ENCODE data around the gene FMN2.

FMN2 gene

GRCh38 chr1:240487493-240487892, 395.8 kb downstream of the FMN2 start:
- H3K36me3 Mint-ChIP-seq = no peaks in the 10 kb centered on the region
- no peaks in the 10 kb centered on the region for H3K9me3 Mint-ChIP-seq

DNA sequence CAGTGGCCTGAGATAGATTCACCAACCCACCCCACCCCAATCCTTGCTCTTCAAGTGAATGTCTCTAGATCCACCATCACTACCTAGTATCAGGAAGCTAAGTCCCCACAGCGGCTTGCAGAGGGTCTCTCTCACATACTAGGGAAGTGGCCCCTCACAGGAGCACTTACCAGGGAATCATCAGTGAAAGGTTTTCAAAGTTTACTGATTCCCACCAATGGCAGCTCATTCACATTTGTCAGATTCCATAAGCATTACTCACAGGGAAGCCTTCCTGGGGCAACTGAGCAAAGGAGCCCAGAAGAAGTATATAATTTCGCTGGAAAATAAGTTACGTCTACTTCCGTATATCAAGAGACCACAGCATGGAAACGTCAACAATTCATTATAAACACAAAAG, 399.5 kb downstream of the FMN2 start:
- no peak overlapping the region for H3K4me3 Mint-ChIP-seq
- H3K4me1 Mint-ChIP-seq = no peaks in the 10 kb centered on the region
- H3K27me3 Mint-ChIP-seq = peaks cover 8% of the 10 kb centered on the region
- no peak overlapping the region for H3K27ac Mint-ChIP-seq
- H3K36me3 Mint-ChIP-seq = no peaks in the 10 kb centered on the region
- H3K9me3 Mint-ChIP-seq = no peaks in the 10 kb centered on the region

More at GRCh38 chr1:240487493-240487892, 395.8 kb downstream of the FMN2 start:
- H3K4me1 Mint-ChIP-seq = no peaks in the 10 kb centered on the region
- H3K4me3 Mint-ChIP-seq = no peak overlapping the region
- H3K27me3 Mint-ChIP-seq = peaks cover 8% of the 10 kb centered on the region
- H3K27ac Mint-ChIP-seq = no peak overlapping the region

GRCh38 chr1:240491796-240492195, 400.1 kb downstream of the FMN2 start:
- Mint-ChIP-seq H3K4me1 (no peaks in the 10 kb centered on the region), H3K9me3 (no peaks in the 10 kb centered on the region), H3K4me3 (no peak overlapping the region), H3K27me3 (peaks cover 8% of the 10 kb centered on the region), H3K27ac (no peak overlapping the region), H3K36me3 (no peaks in the 10 kb centered on the region)

DNA sequence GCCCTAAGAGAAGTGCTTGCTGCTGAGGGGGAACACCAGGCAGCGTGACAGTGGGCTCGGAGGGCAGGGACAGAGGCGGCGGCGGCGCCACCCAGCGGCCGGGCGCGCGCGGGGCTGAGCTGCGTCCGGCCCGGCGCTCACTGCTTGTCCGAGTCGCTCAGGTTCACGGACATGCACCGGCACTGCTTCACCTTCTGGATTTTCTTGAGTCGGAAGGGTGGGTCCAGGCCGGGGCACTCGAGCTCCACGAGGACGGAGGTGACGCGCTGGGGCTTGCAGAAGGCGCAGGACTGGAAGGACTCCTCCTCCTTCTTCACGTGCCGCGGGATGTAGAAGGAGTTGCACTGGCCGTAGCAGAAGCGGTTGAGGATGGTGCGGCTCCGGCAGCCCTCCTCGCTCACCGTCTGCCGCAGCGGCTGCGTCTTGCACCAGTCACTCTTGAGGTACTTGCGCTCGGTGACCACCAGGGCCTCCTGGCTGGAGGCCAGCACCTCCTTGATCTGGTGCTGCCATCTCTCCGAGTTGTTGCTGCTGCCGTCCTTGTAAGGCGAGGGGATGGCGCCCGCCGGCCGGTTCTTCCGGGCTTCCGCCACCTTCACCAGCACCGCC, 401.3 kb downstream of the FMN2 start:
- no peaks in the 10 kb centered on the region for H3K4me1 Mint-ChIP-seq
- no peaks in the 10 kb centered on the region for H3K36me3 Mint-ChIP-seq
- peaks cover 8% of the 10 kb centered on the region for H3K27me3 Mint-ChIP-seq
- no peak overlapping the region for H3K4me3 Mint-ChIP-seq
- no peak overlapping the region for H3K27ac Mint-ChIP-seq
- H3K9me3 Mint-ChIP-seq = no peaks in the 10 kb centered on the region

DNA sequence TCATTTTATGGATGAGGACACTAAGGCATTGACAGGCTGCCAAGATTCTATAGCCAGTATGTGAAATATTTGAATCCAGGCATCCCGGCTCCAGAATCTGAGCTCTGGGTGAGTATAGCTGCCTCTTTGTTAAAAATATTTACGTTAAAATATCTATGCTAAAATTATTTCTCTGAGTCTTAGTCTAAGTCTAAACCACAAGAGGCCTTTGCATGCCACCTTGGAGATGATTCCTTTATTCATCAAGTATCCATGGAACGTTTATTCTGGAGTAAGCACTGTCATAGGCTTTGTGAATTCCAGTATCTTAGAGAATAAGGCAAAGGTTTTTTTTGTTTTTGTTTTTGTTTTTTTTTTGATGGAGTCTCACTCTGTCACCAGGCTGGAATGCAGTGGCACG, 403.9 kb downstream of the FMN2 start:
- Mint-ChIP-seq H3K27ac (no peak overlapping the region), H3K27me3 (peaks cover 7% of the 10 kb centered on the region), H3K36me3 (no peaks in the 10 kb centered on the region), H3K4me1 (no peaks in the 10 kb centered on the region), H3K9me3 (no peaks in the 10 kb centered on the region), H3K4me3 (no peak overlapping the region)

- H3K27ac Mint-ChIP-seq = no peak overlapping the region
- H3K4me1 Mint-ChIP-seq = no peaks in the 10 kb centered on the region
- H3K36me3 Mint-ChIP-seq = no peaks in the 10 kb centered on the region
- no peaks in the 10 kb centered on the region for H3K27me3 Mint-ChIP-seq
- H3K4me3 Mint-ChIP-seq = no peak overlapping the region
- no peaks in the 10 kb centered on the region for H3K9me3 Mint-ChIP-seq
Measured at GRCh38 chr1:240496356-240496755, 404.7 kb downstream of the FMN2 start.

GRCh38 chr1:240496941-240497340, 405.3 kb downstream of the FMN2 start:
- no peaks in the 10 kb centered on the region for H3K4me1 Mint-ChIP-seq
- no peaks in the 10 kb centered on the region for H3K36me3 Mint-ChIP-seq
- no peak overlapping the region for H3K27ac Mint-ChIP-seq
- no peaks in the 10 kb centered on the region for H3K9me3 Mint-ChIP-seq
- H3K4me3 Mint-ChIP-seq = no peak overlapping the region
- no peaks in the 10 kb centered on the region for H3K27me3 Mint-ChIP-seq

DNA sequence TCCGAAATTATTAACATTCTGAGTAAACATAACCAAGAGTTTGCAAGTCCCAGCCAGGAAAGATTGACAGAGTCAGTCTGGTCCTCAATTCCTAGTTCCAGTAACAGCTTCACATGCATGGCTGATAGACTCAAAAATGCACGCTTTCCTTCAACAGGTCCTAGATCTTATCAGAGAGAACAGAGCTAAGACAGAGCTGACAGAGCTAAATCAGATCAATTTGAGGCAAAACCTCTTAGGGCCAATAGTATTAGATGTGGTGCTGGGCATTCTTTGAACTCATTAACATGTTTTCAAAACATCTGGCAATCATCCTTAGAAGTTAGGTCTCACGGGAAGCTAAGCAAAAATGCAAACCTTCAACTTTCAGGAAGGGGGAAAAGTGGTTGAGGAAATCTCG, 406.2 kb downstream of the FMN2 start:
- no peaks in the 10 kb centered on the region for H3K27me3 Mint-ChIP-seq
- H3K36me3 Mint-ChIP-seq = no peaks in the 10 kb centered on the region
- no peak overlapping the region for H3K27ac Mint-ChIP-seq
- H3K9me3 Mint-ChIP-seq = no peaks in the 10 kb centered on the region
- no peaks in the 10 kb centered on the region for H3K4me1 Mint-ChIP-seq
- no peak overlapping the region for H3K4me3 Mint-ChIP-seq

DNA sequence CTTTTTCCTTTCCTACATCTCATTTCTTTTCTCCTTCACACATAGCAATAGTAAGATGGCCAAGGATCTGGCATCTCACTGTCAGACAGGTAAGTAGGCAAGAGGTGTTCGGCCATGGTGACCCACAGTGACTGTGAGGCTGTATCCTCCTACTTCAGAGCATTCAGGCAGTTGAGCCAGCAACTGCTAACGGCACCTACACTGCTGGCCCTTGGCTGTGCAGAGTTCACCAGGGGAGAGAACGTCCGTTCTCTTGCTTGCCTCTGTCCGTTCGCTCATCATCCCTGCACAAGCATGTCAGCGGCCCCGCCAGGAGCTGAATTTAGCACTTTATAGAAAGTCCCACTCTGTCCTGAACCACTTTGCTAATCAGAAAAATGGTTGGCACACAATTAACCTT, 406.7 kb downstream of the FMN2 start:
- H3K9me3 Mint-ChIP-seq = no peaks in the 10 kb centered on the region
- H3K4me3 Mint-ChIP-seq = no peak overlapping the region
- no peaks in the 10 kb centered on the region for H3K36me3 Mint-ChIP-seq
- no peak overlapping the region for H3K27ac Mint-ChIP-seq
- H3K4me1 Mint-ChIP-seq = no peaks in the 10 kb centered on the region
- H3K27me3 Mint-ChIP-seq = no peaks in the 10 kb centered on the region

- H3K27me3 Mint-ChIP-seq = no peaks in the 10 kb centered on the region
- H3K9me3 Mint-ChIP-seq = no peaks in the 10 kb centered on the region
- H3K4me3 Mint-ChIP-seq = no peak overlapping the region
- no peaks in the 10 kb centered on the region for H3K4me1 Mint-ChIP-seq
- H3K27ac Mint-ChIP-seq = no peak overlapping the region
- no peaks in the 10 kb centered on the region for H3K36me3 Mint-ChIP-seq
Measured at GRCh38 chr1:240499012-240499411, 407.3 kb downstream of the FMN2 start.

- no peaks in the 10 kb centered on the region for H3K36me3 Mint-ChIP-seq
- H3K4me3 Mint-ChIP-seq = no peak overlapping the region
- no peak overlapping the region for H3K27ac Mint-ChIP-seq
- no peaks in the 10 kb centered on the region for H3K27me3 Mint-ChIP-seq
- H3K4me1 Mint-ChIP-seq = no peaks in the 10 kb centered on the region
- no peaks in the 10 kb centered on the region for H3K9me3 Mint-ChIP-seq
Measured at GRCh38 chr1:240500647-240501046, 409.0 kb downstream of the FMN2 start.

DNA sequence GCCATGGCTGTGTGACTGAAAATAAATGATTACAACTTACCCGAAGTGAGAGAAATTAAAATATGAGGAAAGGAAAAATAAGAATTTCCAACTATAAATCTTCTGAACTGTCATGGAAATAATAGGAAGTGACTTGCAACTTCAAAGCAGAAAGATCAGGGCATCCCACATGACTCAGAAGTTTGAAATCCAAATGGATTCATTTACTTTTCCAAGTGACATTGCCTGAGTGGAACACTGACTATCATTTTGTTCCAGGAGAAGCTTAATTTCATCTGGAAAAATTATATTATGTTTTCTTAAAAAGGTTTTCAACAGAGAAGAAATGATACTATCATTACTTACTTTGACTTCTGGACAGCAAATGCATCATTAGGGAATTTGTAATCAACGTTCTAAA, 409.4 kb downstream of the FMN2 start:
- H3K27ac Mint-ChIP-seq = no peak overlapping the region
- no peaks in the 10 kb centered on the region for H3K27me3 Mint-ChIP-seq
- no peaks in the 10 kb centered on the region for H3K9me3 Mint-ChIP-seq
- no peaks in the 10 kb centered on the region for H3K36me3 Mint-ChIP-seq
- no peak overlapping the region for H3K4me3 Mint-ChIP-seq
- H3K4me1 Mint-ChIP-seq = no peaks in the 10 kb centered on the region

DNA sequence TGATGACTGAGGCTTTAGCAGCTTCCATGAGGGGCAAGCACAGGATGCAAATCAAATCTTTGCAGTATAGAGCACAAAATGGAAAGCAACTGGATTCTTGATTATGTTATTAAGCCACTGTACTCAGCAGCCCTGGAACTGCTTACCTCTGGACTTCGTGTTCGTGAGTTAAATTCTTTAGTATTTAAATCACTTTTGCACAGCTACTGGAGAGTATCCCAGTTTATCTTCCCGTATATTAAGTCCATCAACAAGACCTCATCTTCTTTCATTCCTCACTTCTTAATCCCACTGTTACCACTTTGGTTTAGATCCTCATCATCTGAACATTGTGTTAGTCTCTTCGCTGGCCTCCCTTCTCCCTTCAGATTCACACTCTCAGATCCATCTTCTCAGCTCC, 411.4 kb downstream of the FMN2 start:
- Mint-ChIP-seq H3K27me3 (peaks cover 2% of the 10 kb centered on the region), H3K9me3 (no peaks in the 10 kb centered on the region), H3K4me1 (no peaks in the 10 kb centered on the region), H3K27ac (no peak overlapping the region), H3K36me3 (no peaks in the 10 kb centered on the region), H3K4me3 (no peak overlapping the region)

DNA sequence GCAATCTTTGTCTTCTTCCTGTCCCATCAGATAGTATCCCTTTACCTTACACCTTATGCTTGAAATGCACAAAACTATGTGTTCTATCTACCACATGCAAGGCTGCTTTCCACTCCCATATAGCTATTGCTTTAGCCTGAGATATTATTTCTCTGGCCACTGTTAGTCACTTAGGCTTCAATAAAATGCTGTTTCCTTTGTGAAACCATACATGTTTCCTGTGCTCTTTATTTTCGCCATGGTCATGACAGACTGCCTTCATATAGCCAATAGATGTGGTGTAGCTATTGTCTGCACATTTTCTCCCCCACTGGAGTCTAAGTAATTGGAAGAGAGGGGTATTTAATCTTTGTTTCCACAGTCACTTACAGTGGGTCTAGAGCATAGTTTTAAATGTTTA, 411.9 kb downstream of the FMN2 start:
- Mint-ChIP-seq H3K27ac (no peak overlapping the region), H3K27me3 (peaks cover 3% of the 10 kb centered on the region), H3K9me3 (no peaks in the 10 kb centered on the region), H3K4me1 (no peaks in the 10 kb centered on the region), H3K4me3 (no peak overlapping the region), H3K36me3 (no peaks in the 10 kb centered on the region)

GRCh38 chr1:240506176-240506575, 414.5 kb downstream of the FMN2 start:
- H3K4me3 Mint-ChIP-seq = no peak overlapping the region
- no peaks in the 10 kb centered on the region for H3K4me1 Mint-ChIP-seq
- no peaks in the 10 kb centered on the region for H3K9me3 Mint-ChIP-seq
- no peaks in the 10 kb centered on the region for H3K36me3 Mint-ChIP-seq
- peaks cover 3% of the 10 kb centered on the region for H3K27me3 Mint-ChIP-seq
- H3K27ac Mint-ChIP-seq = no peak overlapping the region

DNA sequence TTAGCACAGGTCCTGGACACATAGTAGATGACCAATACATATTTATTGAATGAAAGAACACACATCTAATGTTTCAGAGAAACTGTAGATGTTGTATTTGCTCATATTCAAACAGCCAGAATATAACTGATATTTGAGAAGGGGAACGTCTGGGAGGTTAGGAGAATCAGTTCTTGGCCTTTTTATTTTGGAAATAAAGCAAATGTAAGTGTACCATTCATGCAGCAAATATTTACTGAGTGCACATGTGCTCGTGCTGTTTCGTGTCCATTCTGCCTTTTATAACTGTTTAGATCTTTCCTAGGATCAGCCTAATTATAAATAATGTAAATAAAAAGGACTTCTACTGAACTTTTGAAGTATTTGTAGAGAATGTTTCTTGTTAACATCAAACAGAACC, 416.5 kb downstream of the FMN2 start:
- H3K4me3 Mint-ChIP-seq = no peak overlapping the region
- H3K27me3 Mint-ChIP-seq = peaks cover 3% of the 10 kb centered on the region
- no peak overlapping the region for H3K27ac Mint-ChIP-seq
- H3K9me3 Mint-ChIP-seq = no peaks in the 10 kb centered on the region
- no peaks in the 10 kb centered on the region for H3K4me1 Mint-ChIP-seq
- H3K36me3 Mint-ChIP-seq = no peaks in the 10 kb centered on the region

DNA sequence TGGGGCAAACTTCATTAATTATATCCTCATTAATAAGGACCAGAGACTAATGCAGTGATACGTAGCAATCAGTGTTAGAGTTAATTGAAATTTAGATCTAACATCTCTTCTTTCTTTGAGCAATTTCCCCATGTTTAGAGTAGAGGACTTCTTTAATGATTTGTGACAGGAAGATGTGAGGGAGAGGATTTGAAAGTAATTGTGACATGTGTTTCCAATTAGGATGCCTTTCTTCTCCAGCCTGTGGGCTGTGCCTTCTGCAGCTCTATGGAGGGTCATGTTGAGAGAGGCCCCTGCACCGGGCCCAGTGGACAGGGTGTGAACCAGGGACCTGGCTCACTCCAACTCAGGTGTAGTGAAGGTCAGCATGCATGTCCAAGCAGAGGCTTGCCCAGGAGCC, 417.3 kb downstream of the FMN2 start:
- no peak overlapping the region for H3K27ac Mint-ChIP-seq
- no peaks in the 10 kb centered on the region for H3K4me1 Mint-ChIP-seq
- no peak overlapping the region for H3K4me3 Mint-ChIP-seq
- H3K27me3 Mint-ChIP-seq = peaks cover 3% of the 10 kb centered on the region
- H3K9me3 Mint-ChIP-seq = no peaks in the 10 kb centered on the region
- H3K36me3 Mint-ChIP-seq = no peaks in the 10 kb centered on the region
